DND-41 (cell line): ENCODE measurements around the gene HRG.

ENCODE experiments used
- EZH2 ChIP-seq: IDR thresholded peaks from 3 replicates; pipeline ENCODE4 v1.6.1; 2012; ENCODE audit warnings: borderline replicate concordance, low read depth, mild to moderate bottlenecking, moderate library complexity, low read length, inconsistent platforms; ENCODE audit not compliant: severe bottlenecking
- TF ChIP-seq, protein P1 (sequence below): IDR thresholded peaks from 2 replicates; pipeline ENCODE4 v1.5.1; 2012; ENCODE audit warnings: borderline replicate concordance, low read length, moderate library complexity, mild to moderate bottlenecking; ENCODE audit not compliant: poor library complexity, severe bottlenecking; ENCODE audit errors: extremely low read depth

DNA sequence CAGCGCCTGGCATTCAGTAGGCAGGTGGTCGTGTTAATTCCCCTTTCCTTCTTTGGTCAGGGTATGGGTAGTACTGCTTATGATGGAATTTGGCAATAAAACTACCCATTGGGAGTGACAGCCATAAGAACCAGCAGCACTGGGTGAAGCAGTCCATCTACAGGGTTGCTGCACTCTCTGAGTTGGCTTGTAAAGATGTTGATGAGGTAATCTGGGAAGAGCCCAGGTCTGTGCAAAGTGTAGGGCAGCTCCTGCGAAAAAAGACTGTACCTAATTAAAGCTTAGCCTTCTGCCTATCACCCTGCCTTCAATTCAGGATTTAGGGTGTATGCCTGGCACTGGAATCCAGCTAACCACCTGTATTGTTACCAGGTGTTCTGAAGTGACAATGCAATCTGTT, 30.3 kb upstream of the HRG start:
- TF ChIP-seq, protein P1, sequence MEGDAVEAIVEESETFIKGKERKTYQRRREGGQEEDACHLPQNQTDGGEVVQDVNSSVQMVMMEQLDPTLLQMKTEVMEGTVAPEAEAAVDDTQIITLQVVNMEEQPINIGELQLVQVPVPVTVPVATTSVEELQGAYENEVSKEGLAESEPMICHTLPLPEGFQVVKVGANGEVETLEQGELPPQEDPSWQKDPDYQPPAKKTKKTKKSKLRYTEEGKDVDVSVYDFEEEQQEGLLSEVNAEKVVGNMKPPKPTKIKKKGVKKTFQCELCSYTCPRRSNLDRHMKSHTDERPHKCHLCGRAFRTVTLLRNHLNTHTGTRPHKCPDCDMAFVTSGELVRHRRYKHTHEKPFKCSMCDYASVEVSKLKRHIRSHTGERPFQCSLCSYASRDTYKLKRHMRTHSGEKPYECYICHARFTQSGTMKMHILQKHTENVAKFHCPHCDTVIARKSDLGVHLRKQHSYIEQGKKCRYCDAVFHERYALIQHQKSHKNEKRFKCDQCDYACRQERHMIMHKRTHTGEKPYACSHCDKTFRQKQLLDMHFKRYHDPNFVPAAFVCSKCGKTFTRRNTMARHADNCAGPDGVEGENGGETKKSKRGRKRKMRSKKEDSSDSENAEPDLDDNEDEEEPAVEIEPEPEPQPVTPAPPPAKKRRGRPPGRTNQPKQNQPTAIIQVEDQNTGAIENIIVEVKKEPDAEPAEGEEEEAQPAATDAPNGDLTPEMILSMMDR = no peak
- no peak for TF ChIP-seq EZH2
